HG03066 (cell line): ENCODE results near the gene LIN7C.
A peak's percentile ranks its signal among the peaks of the same experiment; 100 is the strongest.

Source experiments
- ATAC-seq: cut with Tn5 transposase; IDR thresholded peaks from one replicate; pipeline ENCODE4 v1.9.1; 2021; ENCODE audit warnings: low read depth; ENCODE audit not compliant: unreplicated experiment

Gene LIN7C

DNA sequence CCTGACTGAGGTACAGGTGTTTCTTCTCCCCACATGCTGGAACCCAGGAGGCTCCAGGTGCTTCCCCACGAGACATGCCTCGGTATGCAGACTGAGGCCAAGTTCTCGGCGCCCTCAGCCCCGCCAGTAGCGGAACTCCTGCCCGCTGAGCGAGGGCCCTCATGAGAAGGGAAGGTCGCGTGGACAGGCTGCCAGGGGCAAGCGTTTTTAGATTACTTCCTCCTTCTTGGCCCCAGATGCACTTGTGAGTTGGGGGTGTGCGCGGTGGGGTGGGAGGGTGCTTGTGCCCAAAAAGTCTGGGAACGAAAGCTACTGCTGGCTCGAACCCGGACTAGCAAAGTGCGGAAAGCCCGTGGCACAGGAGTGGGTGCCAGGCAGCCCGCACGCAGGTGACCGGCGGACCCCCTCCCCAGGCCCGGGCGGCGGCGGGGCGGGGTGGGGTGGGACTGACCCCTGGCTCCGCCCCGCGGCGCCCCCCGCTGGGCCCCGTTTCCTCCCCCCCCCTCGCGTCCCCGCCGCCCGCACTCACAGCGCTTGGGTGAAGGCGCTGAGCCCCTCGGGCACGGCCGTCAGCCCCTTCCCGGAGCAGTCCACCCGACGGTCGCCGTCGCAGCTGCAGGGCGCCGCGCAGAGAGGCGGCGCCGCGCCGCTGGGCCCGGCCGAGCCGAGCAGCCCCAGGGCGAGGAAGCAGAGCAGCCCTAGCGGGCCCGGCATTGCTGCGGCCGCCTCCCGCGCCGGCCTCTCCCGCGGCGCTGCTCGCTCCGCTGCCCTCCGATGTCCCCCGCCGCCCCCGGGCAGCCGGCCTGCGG is 34.8 kb downstream of the LIN7C start:
- peak; percentile 38 for ATAC-seq

DNA sequence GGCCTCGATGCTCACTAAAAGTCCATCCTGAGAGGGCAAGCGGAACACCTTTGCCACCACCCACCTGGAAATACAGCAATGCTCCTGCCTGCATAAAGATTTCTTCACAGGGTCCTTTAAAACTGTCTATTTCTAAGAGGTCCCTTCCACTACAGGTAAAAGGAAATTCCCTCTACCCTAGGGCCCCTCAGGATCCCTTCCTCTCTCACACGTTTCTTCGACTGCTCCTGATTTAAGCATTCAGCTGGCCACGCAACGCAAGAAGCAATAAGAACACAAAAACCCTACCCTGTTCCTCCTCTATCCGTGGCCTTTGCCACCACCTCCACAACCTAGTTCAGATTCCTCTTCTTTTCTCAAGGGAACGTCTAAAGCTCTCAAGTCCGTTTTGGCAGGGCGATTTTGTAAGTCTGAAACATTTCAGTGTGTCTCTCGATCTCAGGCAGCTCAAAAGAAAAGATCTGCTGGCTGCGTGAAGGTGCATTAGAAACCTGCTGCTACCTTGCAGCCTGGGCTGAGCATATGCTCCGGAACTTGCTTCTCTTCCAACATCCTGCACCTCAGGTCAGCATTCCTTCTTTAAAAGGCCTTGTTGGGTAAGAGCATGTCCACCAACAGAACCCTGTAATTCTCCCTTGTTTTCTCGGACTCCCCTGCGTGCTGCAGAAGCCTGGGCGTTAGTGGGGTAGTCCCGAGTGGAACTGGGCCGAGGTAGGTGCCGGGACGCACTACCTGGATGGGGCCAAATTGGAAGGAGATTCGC is 35.6 kb downstream of the LIN7C start:
- no peak for ATAC-seq

DNA sequence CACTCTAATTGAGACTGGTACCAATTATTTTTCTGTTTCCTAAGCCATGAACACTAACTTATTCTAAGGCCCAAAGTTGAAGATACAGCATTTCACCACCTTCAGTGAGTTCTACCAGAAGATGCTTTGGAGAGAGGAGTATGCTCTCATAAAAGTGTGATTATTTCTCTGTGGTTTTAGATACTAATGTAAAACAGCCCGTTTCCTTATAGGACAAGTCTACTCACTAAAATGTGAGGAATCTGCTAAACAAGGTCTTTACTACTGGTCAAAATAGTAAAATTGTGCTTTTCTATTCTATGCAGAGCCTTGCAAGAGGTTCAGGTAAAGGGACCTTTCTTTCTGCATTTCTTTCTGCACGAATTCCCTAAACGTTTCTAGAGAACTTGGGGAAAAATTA is 36.4 kb downstream of the LIN7C start:
- ATAC-seq = no peak

DNA sequence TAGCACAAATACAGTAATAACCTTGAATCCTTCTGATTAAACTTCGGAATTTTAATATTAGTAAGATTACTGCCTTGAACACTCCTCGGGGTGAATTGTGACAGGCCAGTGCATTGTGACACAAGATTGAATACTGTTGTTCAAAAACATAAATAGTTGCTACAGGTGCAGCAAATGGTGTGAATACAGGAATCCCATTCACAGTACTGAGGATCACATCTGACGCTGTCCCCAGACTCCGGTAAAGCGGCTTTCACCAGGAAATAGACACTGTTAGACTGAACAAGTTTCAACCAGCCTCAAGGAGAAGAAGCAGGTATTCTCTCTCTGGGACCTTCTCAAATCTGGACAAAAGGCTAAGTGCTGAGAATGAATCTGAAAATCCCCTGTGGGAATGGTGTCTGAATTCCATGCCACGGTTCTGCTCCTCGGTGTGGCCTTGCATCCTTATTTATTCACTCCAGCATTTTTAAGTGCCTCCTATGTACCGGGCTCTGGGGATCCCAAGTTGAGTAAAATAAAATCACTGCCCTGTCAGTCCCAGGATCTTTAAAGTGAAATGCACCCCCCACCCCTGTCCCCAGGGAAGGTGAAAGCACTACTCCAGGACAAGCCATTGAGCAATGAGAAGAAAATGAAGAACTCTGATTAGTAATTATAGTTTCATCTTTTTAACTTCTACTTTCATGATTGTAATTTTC is 37.4 kb downstream of the LIN7C start:
- no peak for ATAC-seq

DNA sequence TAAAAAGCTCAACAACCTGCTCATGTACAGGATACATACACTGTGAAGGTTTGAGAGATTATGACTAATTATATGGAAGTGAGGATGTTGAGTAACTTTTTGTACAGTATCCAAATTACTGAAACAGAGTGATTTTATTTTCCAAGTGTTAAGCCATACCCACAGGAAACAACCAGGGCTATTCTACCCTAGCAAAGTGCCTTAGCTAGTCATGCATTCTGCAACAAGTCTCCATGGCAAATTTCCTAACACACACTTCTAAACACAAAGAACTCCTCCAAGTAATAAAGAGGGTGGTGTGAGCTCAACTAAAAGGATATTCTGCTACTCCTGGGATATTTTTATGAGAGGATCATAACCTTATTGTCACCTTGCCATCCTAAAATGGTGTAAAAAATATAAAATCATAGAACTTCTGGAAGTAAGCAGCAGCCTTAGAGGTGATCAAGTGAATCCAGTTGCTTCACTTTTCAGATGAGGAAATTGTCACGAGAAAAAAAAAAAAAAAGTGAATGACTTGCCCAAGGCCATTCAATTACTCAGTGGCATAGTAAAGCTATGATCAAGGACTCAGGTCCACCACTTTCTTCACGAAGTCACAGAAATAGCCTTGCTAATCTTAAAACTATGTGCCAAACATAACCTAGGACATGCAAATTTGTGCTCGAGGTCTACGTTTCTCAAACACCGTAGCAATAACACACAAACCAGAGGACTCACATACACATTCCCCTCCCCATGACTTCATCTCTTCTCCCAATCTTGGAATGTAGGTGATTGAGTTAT is 38.2 kb downstream of the LIN7C start:
- no peak for ATAC-seq

DNA sequence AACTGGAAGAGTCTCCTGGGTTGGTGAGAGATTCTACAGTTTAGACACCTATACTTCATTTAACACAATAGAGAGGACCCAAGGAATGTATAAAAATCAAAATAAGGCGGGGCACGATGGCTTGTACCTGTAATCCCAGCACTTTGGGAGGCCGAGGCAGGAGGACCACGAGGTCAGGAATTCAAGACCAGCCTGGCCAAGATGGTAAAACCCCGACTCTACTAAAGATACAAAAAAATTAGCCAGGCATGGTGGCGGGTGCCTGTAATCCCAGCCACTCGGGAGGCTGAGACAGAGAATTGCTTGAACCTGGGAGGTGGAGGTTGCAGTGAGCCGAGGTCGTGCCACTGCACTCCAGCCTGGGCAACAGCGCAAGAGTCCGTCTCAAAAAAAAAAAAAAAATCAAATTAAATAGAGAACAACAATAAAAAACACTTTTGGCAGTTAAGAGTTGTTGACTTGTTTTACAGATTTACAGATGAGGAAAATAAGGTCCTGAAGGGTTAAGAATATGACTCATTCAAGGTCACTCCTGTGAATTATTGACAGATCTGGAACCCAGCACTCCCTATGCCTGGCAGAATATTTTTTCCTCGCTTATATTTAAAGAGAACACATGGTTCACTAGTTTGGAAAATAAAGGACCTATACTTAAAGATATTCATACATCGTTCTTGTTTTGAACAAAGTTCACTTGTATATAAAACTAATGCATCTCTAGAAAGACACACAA is 39.2 kb downstream of the LIN7C start:
- ATAC-seq = no peak

DNA sequence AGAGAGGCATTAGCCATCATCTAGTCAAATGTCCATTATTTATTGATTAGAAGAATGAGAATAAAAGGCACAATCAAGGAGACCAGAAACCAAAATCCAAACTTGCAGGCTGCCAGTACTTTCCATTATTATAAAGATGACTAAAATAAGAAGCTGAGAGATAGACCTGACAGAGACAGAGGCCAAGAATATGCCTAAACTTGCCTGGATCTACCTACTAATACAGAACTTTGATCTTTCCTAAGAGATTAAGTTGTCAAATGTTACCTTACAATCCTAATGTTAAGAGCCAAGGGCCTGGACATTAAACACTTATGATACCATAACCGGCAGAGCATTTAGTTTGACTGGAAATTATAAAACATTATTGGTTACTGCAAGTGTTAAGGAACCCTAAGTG is 40.2 kb downstream of the LIN7C start:
- ATAC-seq = no peak

DNA sequence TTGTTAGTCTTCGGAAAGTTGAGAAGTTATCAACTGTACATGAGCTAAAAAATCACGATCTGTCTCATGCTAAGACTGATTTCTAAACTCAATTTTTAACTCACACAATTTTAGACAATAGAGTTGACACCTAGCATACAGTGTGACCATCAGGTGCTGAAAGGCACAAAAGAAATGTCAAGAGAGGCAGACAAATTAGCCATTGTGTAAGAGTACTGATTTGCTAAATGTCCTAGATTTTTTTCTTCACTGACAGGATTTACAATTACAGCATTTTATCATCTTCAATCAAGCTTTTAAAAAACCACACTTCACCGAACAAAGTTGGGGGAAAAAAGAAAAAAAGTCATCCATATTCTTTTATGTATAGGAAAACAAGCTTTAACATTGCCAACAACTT is 40.9 kb downstream of the LIN7C start:
- ATAC-seq = no peak

DNA sequence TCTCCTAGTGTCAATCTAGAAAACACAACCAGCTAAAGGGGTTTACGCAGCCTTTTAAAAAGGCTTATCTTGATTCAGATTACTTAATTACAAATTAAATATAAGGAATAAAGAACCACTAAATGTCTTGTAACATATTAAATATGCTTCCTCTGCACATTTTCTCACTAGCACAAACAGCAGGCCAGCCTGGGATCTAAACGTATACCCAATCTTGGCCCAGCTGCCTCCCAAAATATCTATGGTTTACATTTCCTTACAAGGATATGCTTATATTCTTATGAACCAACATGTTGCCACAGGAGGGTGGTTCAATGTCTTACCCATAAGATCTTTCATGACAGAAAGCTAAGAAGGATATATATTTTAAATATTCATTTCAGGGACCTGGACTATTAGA is 41.7 kb downstream of the LIN7C start:
- ATAC-seq = no peak

DNA sequence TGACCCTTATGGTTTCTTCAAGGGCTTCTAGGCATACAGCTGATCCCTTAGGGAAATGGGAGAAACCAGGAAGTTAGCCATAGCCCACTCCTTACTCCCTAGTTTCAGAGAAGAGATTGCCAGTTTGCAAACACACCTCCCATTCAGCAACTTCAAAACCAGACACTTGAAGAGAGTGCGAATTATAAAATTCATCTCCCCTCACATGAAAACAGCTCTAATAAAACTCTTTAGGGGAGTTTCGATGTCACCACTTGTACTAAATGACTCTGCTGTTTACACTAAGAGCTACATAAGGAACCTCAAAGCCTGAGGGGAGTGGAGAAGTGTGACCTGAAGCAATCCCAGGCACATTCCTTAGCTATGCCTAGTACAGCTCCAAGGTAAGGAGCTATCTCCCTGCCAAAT is 42.3 kb downstream of the LIN7C start:
- no peak for ATAC-seq

DNA sequence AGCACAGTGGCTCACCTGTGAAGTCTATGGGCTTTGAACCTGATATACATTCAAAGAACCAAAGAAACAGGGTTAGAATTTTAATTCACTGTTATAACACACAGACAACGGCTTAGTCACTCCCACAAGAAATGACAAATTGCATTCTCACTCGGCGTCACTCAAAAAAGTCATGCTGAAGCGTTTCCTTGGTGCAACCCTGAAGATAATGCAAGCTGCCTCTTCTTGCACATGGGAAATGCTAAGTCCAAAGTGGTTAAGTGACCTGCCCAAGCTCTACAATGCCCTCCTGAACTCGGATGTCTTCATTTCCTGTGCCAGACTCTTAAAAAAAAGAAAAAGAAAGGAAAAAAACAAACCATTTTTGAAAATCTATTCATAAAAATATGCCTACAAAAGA is 44.0 kb downstream of the LIN7C start:
- no peak for ATAC-seq

DNA sequence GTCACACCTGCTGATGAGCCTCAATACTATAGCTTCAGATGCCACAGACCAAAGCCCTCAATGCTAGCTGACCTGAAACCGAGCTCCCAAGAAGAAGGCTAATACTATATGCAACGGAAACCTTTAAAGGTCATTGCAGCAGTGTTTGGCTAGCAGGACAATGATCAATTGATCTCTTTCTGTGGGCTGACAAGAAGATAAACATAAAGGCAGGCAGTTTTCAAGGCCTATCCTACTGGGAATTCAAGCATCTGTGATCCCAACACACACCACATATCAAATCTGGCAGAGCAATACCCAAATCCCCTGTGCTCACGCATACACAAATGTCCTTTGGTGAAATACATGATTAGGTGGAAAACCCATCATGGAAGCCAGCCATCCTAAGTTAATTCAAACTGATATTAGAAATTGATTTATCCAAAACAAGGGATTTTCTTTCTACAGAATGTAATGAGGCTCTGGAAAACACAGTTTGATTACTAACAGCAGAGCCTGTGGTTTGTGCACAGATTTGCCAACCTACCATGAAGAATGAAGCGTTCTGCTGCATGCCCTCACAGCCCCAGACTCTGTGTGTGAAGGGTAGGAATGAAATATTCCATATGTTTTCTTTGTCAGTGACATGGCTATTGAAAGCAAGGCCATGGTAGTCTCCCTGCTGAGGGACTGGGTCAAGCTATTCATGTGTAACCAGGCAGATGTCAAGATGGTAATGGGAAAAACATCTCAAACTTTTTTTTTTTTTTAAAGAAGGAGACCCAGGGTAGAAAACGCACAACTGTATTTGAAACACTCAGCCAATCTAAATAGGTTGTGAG is 46.2 kb downstream of the LIN7C start:
- ATAC-seq = no peak

DNA sequence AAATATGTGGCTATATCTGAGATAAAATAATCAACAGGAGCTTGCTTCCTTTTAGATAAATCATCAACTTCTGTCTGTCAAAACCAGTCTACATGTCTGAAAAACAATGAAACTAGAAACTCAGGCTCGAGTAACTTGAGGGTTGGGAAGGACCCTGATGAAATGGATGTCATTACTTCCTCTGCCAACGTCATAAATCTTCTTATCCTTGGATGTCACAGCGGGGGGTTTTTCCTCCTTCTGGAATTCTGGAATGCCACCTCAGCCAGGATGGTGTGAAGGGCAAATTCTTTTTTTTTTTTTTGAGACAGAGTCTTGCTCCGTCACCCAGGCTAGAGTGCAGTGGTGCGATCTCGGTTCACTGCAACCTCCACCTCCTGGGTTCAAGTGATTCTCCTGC is 47.4 kb downstream of the LIN7C start:
- no peak for ATAC-seq

DNA sequence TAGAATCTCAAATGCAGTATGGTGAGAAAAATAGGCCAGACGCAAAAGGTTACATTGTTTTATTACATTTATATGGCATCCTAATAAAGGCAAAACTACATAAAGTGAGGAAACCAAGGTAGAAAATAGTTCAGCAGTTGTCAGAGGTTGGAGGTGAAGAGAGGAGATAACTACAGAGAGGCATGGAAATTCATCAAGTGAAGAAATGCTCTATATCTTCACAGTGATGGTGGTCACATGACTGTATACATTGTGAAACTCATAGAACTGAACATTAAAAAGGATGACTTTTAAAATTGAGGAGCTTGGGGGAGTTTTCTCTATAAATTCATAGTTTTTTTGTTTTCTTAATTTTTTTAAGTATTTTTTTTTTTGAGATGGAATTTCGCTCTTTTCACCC is 48.4 kb downstream of the LIN7C start:
- no peak for ATAC-seq

DNA sequence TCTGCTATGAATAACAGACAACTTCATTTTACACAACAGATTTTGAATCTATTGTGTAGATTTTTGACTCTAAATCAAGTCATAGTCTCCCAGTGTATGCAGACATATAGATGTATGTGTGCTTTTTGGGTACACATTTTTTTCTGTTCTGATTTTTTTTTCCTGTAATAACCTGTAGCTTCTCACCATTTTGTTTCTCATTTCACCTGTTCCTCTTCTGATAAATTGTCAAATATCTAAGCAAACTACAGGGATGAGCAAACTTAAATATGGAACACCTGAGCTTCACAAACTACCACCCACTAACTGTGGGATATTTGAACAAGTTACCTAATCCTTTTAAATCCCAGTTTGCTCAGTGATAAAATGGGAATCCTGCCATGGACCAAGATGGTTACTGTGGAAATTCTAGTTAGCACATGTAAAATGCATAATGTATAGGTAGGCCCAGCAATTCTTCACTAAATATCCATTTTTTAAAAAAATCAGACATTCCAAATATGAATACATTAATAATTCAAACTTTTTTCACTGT is 49.7 kb downstream of the LIN7C start:
- ATAC-seq = no peak

DNA sequence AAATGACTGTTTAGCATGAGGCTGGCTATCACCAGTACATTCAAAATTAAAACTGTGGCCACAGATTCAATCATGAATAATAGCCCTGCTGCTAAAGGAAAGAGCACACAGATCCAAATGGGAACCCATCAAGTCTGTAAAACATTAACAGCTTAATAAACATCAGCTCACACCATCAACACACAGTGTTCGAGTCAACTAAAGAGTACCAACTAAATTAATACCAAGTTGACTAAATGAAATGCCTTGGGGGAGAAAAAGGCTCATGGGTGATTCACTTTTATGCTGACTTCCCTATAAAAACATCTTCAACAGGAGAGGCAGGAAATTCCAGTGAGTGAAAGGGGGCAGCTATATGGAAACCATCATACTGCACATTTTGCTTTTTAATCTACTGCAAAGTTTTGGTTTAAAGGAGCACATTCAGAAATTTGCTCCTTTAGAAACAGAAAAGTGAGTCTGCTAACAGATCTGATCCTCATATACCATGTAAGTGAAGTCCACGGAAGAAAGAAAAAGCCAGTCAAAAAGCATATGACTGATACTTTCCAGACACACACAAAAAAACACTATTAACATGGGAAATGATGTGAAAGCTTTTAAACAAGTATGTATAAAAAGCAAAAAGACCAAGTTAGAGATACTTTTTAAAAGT is 50.3 kb downstream of the LIN7C start:
- no peak for ATAC-seq

DNA sequence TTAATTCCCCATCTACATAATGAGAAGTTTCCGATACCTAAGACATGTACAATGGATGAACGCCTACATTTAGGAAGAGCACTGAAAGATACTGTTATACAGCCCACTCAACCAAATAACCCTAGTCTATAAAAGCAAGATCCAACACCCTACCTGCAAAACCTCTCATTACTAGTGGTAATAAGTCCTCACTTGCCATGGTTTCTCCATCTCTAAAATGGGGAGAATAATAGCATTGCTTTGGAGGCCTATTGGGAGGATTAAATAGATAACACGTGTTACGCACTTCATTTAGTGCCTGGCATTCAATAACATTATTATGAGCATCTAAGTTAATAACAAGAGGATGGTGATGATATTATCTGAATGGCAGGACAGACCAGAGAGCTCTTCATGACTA is 50.9 kb downstream of the LIN7C start:
- no peak for ATAC-seq

DNA sequence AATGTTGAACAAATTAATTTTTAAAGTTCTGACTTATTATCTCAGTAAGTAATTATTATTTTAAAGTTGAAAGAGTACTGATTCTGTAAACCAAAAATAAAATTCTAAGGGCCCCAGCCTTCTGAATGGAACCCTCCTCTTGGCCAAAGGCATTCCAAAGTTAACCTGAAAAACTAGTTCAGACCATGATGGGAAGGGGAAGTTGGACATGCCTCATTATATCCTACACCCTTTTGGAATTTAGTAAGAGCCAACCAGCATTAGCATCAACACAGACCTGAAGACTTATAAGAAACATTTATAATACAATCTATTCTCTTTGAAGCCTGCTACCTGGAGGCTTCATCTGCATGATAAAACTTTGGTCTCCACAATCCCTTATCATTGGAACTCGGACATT is 52.9 kb downstream of the LIN7C start:
- no peak for ATAC-seq
